NCI-H1417 treated with DMSO at 0.1 percent for 48 hours (cell line): ENCODE results near the gene CDK2AP2.

Experiments used
- DNase-seq: peaks from one replicate; lab custom pipeline; 2025; lab: John Stamatoyannopoulos, UW

CDK2AP2 gene

GRCh38 chr11:67503119-67504004 is 4.6 kb downstream of the CDK2AP2 start:
- no peak for DNase-seq

- no peak for DNase-seq
Observed at GRCh38 chr11:67502328-67502979, 5.5 kb downstream of the CDK2AP2 start.

GRCh38 chr11:67501854-67502253 is 6.1 kb downstream of the CDK2AP2 start:
- DNase-seq, result no peak

GRCh38 chr11:67500831-67501715 is 6.9 kb downstream of the CDK2AP2 start:
- no peak for DNase-seq

GRCh38 chr11:67500484-67500821 is 7.5 kb downstream of the CDK2AP2 start:
- DNase-seq, result no peak

GRCh38 chr11:67499808-67500483 is 8.0 kb downstream of the CDK2AP2 start:
- DNase-seq, result no peak

GRCh38 chr11:67498544-67498972 is 9.4 kb downstream of the CDK2AP2 start:
- DNase-seq, result no peak

GRCh38 chr11:67497656-67498291 is 10.2 kb downstream of the CDK2AP2 start:
- no peak for DNase-seq

- DNase-seq, result no peak
Observed at GRCh38 chr11:67496113-67496512, 11.8 kb downstream of the CDK2AP2 start.

GRCh38 chr11:67495234-67496005 is 12.5 kb downstream of the CDK2AP2 start:
- DNase-seq, result no peak

- DNase-seq, result no peak
Observed at GRCh38 chr11:67494371-67495233, 13.4 kb downstream of the CDK2AP2 start.

- no peak for DNase-seq
Observed at GRCh38 chr11:67493548-67494370, 14.2 kb downstream of the CDK2AP2 start.

GRCh38 chr11:67492801-67493547 is 15.0 kb downstream of the CDK2AP2 start:
- DNase-seq, result no peak

GRCh38 chr11:67492069-67492727 is 15.8 kb downstream of the CDK2AP2 start:
- DNase-seq, result no peak

- DNase-seq, result no peak
Observed at GRCh38 chr11:67491276-67492068, 16.5 kb downstream of the CDK2AP2 start.

GRCh38 chr11:67490727-67491065 is 17.3 kb downstream of the CDK2AP2 start:
- no peak for DNase-seq
